ENCODE measurements around the gene WIPF3.

WIPF3 gene

DNA sequence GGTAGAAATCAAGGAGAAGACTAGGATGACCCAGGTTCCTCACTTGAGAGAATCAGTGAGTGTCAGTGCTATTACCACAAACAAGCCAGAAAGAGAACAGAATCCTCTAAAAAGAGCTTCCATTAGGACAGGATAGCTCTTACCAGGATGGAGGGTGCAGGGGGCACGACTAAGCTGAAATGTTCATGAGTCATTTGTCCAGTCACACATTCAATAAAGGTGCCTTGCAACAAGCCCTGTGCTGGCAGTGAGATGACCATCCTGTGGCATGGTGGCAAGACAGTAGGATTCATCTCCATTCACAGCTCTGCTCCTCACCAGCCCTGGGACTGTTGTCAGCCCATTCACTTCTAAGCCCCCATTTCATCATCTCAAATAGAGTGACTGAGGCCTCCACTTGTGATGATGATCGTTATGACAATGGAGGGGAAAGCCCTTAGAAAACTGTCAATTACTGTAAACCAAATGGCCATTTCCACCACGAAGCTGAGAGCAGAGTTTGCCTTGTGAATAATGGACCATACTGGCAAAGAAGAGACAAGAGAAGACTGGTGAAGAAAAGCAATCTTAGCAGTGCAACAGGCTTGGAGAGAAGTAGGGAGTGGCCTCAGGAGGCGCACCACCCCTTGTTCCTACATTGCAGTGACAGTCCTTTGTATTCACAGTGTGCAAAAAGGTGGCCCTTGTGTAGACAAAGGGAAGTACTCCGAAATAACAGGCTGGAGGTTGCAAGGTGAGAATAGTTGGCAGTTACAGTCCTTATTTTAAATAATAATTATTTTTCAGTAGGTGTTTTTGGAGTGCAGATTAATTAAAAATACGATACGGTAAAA lies 9.0 kb upstream of the WIPF3 start:
- Histone ChIP-seq H2AK5ac (ENCODE audit: low read depth, low read length) (no peak overlapping the region), H2BK120ac (ENCODE audit: low read depth, low read length) (no peak overlapping the region), H3K9me3 (replicated peaks in 1 of 2; ENCODE audit: control insufficient read depth in 2 of 2, insufficient read depth in 1 of 2, low read depth in 1 of 2, low read length in 2 of 2) (no peaks in the 10 kb centered on the region), H2BK12ac (ENCODE audit: low read length) (no peak overlapping the region), H2AFZ (ENCODE audit: low read length) (no peak overlapping the region), H4K8ac (ENCODE audit: low read depth, low read length) (no peak overlapping the region), H3K4me3 (ENCODE audit: low read length in 2 of 2) (no peak overlapping the region), H3K14ac (ENCODE audit: low read length) (no peak overlapping the region), H2BK5ac (ENCODE audit: low read length) (no peak overlapping the region), H3K4ac (ENCODE audit: low read length) (no peak overlapping the region), H3K23ac (ENCODE audit: low read depth, low read length, poor library complexity) (no peak overlapping the region), H2BK15ac (ENCODE audit: low read length) (no peak overlapping the region), H3K9ac (ENCODE audit: low read depth, low read length, poor library complexity) (no peak overlapping the region), H3K4me2 (ENCODE audit: insufficient read depth, low read length, poor library complexity, severe bottlenecking) (no peak overlapping the region), H3K18ac (ENCODE audit: low read length) (no peak overlapping the region), H3K36me3 (replicated peaks in 1 of 2; ENCODE audit: control insufficient read depth in 2 of 2, insufficient read depth in 2 of 2, low read length in 2 of 2) (no peaks in the 10 kb centered on the region), H3K79me1 (ENCODE audit: low read depth, low read length) (no peaks in the 10 kb centered on the region), H3K27ac (replicated peaks; ENCODE audit: low read length) (no peak overlapping the region), H3K27me3 (ENCODE audit: control insufficient read depth in 3 of 3, insufficient read depth in 3 of 3, low read depth in 1 of 3, low read length in 3 of 3) (peaks cover 0 to 4% (median 0%) of the 10 kb centered on the region in 3 experiments), H4K91ac (ENCODE audit: low read depth, low read length, poor library complexity) (no peak overlapping the region), H3K4me1 (ENCODE audit: control insufficient read depth in 2 of 2, insufficient read depth in 1 of 2, low read depth in 1 of 2, low read length in 2 of 2) (no peaks in the 10 kb centered on the region)
- no peak for DNase-seq (ENCODE audit: low spot score)
- WGBS, 2 donors (ENCODE audit: extremely low coverage in 2 of 2, insufficient read length in 2 of 2, insufficient replicate concordance in 1 of 2), result 100% methylated on average over 2 of the region's 7 CpGs; no CpG with 5 or more reads in 1 of the 2 donors

DNA sequence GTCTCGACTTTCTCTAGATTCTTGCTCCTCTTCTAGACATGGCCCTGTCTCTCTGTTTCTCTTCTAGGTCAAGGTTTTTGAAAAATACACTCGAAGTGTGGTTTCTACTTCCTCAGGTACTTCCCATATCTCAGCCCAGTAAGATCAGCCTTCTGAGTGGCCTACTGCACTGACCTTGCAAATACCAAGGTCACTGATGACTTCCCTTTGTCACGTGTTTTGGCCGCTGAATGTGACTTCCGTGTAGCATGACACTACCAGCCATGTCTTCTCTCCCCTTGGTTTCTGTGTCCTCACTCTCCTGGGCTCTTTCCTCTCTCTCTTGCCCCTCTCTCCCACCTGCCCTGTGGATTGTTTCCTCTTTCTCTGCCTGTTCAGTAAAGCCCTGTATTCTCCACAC lies 7.9 kb upstream of the WIPF3 start:
- no peak overlapping the region for H3K18ac ChIP-seq (ENCODE audit: low read length)
- H2BK5ac ChIP-seq (ENCODE audit: low read length), result no peak overlapping the region
- no peaks in the 10 kb centered on the region for H3K36me3 ChIP-seq (replicated peaks in 1 of 2; ENCODE audit: control insufficient read depth in 2 of 2, insufficient read depth in 2 of 2, low read length in 2 of 2)
- no peak overlapping the region for H4K91ac ChIP-seq (ENCODE audit: low read depth, low read length, poor library complexity)
- no CpG with 5 or more reads among the region's 5 CpGs for WGBS, 2 donors (ENCODE audit: extremely low coverage in 2 of 2, insufficient read length in 2 of 2, insufficient replicate concordance in 1 of 2)
- no peak overlapping the region for H2BK12ac ChIP-seq (ENCODE audit: low read length)
- H3K23ac ChIP-seq (ENCODE audit: low read depth, low read length, poor library complexity), result no peak overlapping the region
- DNase-seq (ENCODE audit: low spot score), result no peak
- H3K14ac ChIP-seq (ENCODE audit: low read length), result no peak overlapping the region
- no peak overlapping the region for H3K9ac ChIP-seq (ENCODE audit: low read depth, low read length, poor library complexity)
- no peak overlapping the region for H3K4ac ChIP-seq (ENCODE audit: low read length)
- no peak overlapping the region for H3K27ac ChIP-seq (replicated peaks; ENCODE audit: low read length)
- H2AFZ ChIP-seq (ENCODE audit: low read length), result no peak overlapping the region
- H2BK15ac ChIP-seq (ENCODE audit: low read length), result no peak overlapping the region
- H3K27me3 ChIP-seq (ENCODE audit: control insufficient read depth in 3 of 3, insufficient read depth in 3 of 3, low read depth in 1 of 3, low read length in 3 of 3), result peaks cover 0 to 11% (median 0%) of the 10 kb centered on the region in 3 experiments
- no peak overlapping the region for H3K4me3 ChIP-seq (ENCODE audit: low read length in 2 of 2)
- H3K4me2 ChIP-seq (ENCODE audit: insufficient read depth, low read length, poor library complexity, severe bottlenecking), result no peak overlapping the region
- H2BK120ac ChIP-seq (ENCODE audit: low read depth, low read length), result no peak overlapping the region
- no peaks in the 10 kb centered on the region for H3K4me1 ChIP-seq (ENCODE audit: control insufficient read depth in 2 of 2, insufficient read depth in 1 of 2, low read depth in 1 of 2, low read length in 2 of 2)
- no peak overlapping the region for H2AK5ac ChIP-seq (ENCODE audit: low read depth, low read length)
- H3K9me3 ChIP-seq (replicated peaks in 1 of 2; ENCODE audit: control insufficient read depth in 2 of 2, insufficient read depth in 1 of 2, low read depth in 1 of 2, low read length in 2 of 2), result no peaks in the 10 kb centered on the region
- H3K79me1 ChIP-seq (ENCODE audit: low read depth, low read length), result no peaks in the 10 kb centered on the region
- H4K8ac ChIP-seq (ENCODE audit: low read depth, low read length), result no peak overlapping the region

DNA sequence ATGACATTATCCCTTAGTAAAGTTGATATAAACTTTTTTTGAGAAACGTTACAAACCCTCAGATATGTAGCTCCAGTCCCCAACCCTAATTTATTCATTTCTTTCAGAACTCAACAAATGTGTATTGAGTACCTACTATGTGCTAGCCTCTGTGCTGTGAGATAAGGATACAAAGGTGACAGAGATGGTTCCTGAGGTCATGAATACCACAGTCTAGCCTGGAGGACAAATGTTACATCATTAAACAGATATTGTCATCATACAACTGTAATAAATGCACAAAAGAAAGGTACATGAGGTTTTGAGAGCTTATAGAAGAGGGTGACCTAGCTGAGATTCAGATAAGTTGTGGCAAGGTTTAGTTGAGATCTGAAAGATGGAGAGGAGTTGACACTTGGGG lies 4.4 kb upstream of the WIPF3 start:
- H3K14ac ChIP-seq (ENCODE audit: low read length), result no peak overlapping the region
- no peak overlapping the region for H2BK12ac ChIP-seq (ENCODE audit: low read length)
- H2BK15ac ChIP-seq (ENCODE audit: low read length), result no peak overlapping the region
- no peak overlapping the region for H2AK5ac ChIP-seq (ENCODE audit: low read depth, low read length)
- DNase-seq (ENCODE audit: low spot score), result no peak
- H3K4me3 ChIP-seq (ENCODE audit: low read length in 2 of 2), result no peak overlapping the region
- no peak overlapping the region for H3K4ac ChIP-seq (ENCODE audit: low read length)
- H2AFZ ChIP-seq (ENCODE audit: low read length), result no peak overlapping the region
- H3K36me3 ChIP-seq (replicated peaks in 1 of 2; ENCODE audit: control insufficient read depth in 2 of 2, insufficient read depth in 2 of 2, low read length in 2 of 2), result no peaks in the 10 kb centered on the region
- peaks cover 0 to 43% (median 0%) of the 10 kb centered on the region in 3 experiments for H3K27me3 ChIP-seq (ENCODE audit: control insufficient read depth in 3 of 3, insufficient read depth in 3 of 3, low read depth in 1 of 3, low read length in 3 of 3)
- no peak overlapping the region for H3K23ac ChIP-seq (ENCODE audit: low read depth, low read length, poor library complexity)
- no peak overlapping the region for H4K8ac ChIP-seq (ENCODE audit: low read depth, low read length)
- peaks cover 0 to 5% of the 10 kb centered on the region in 2 donors for H3K9me3 ChIP-seq (replicated peaks in 1 of 2; ENCODE audit: control insufficient read depth in 2 of 2, insufficient read depth in 1 of 2, low read depth in 1 of 2, low read length in 2 of 2)
- no peak overlapping the region for H2BK5ac ChIP-seq (ENCODE audit: low read length)
- H4K91ac ChIP-seq (ENCODE audit: low read depth, low read length, poor library complexity), result no peak overlapping the region
- H3K4me2 ChIP-seq (ENCODE audit: insufficient read depth, low read length, poor library complexity, severe bottlenecking), result no peak overlapping the region
- H3K18ac ChIP-seq (ENCODE audit: low read length), result no peak overlapping the region
- H3K27ac ChIP-seq (replicated peaks; ENCODE audit: low read length), result no peak overlapping the region
- WGBS, 2 donors (ENCODE audit: extremely low coverage in 2 of 2, insufficient read length in 2 of 2, insufficient replicate concordance in 1 of 2), result no CpG with 5 or more reads among the region's 1 CpG
- H2BK120ac ChIP-seq (ENCODE audit: low read depth, low read length), result no peak overlapping the region
- H3K4me1 ChIP-seq (ENCODE audit: control insufficient read depth in 2 of 2, insufficient read depth in 1 of 2, low read depth in 1 of 2, low read length in 2 of 2), result peaks cover 0 to 1% of the 10 kb centered on the region in 2 donors
- no peaks in the 10 kb centered on the region for H3K79me1 ChIP-seq (ENCODE audit: low read depth, low read length)
- no peak overlapping the region for H3K9ac ChIP-seq (ENCODE audit: low read depth, low read length, poor library complexity)

DNA sequence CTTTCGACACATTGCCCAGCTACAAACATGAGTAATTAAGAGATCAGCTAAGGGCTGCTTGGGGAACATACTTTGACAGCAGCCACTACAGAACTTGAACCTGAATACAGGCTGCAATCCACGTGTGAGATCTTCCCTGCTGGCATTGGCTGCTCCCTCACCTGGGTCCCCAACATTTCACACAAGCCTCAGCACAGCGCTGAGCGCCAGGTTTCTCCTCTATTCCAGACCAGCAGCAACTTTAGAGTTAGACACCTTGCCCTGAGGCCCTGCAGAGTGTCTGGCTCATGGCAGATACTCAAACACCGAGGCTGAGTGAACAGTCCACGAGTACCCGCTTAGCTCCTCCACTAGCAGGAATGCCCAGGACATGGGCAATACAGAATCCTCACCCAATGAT lies 1.3 kb upstream of the WIPF3 start:
- WGBS, 2 donors (ENCODE audit: extremely low coverage in 2 of 2, insufficient read length in 2 of 2, insufficient replicate concordance in 1 of 2), result no CpG with 5 or more reads among the region's 7 CpGs
- no peak overlapping the region for H3K4me3 ChIP-seq (ENCODE audit: low read length in 2 of 2)
- no peak overlapping the region for H2BK12ac ChIP-seq (ENCODE audit: low read length)
- DNase-seq (ENCODE audit: low spot score), result no peak
- no peak overlapping the region for H3K14ac ChIP-seq (ENCODE audit: low read length)
- H3K9me3 ChIP-seq (replicated peaks in 1 of 2; ENCODE audit: control insufficient read depth in 2 of 2, insufficient read depth in 1 of 2, low read depth in 1 of 2, low read length in 2 of 2), result peaks cover 0 to 5% of the 10 kb centered on the region in 2 donors
- H4K91ac ChIP-seq (ENCODE audit: low read depth, low read length, poor library complexity), result no peak overlapping the region
- H3K23ac ChIP-seq (ENCODE audit: low read depth, low read length, poor library complexity), result no peak overlapping the region
- no peak overlapping the region for H3K27ac ChIP-seq (replicated peaks; ENCODE audit: low read length)
- H3K18ac ChIP-seq (ENCODE audit: low read length), result no peak overlapping the region
- no peak overlapping the region for H2BK120ac ChIP-seq (ENCODE audit: low read depth, low read length)
- no peak overlapping the region for H3K4ac ChIP-seq (ENCODE audit: low read length)
- H4K8ac ChIP-seq (ENCODE audit: low read depth, low read length), result no peak overlapping the region
- H3K79me1 ChIP-seq (ENCODE audit: low read depth, low read length), result no peaks in the 10 kb centered on the region
- no peak overlapping the region for H2AK5ac ChIP-seq (ENCODE audit: low read depth, low read length)
- no peaks in the 10 kb centered on the region for H3K36me3 ChIP-seq (replicated peaks in 1 of 2; ENCODE audit: control insufficient read depth in 2 of 2, insufficient read depth in 2 of 2, low read length in 2 of 2)
- peaks cover 0 to 3% of the 10 kb centered on the region in 2 donors for H3K4me1 ChIP-seq (ENCODE audit: control insufficient read depth in 2 of 2, insufficient read depth in 1 of 2, low read depth in 1 of 2, low read length in 2 of 2)
- H3K4me2 ChIP-seq (ENCODE audit: insufficient read depth, low read length, poor library complexity, severe bottlenecking), result no peak overlapping the region
- peaks cover 0 to 74% (median 0%) of the 10 kb centered on the region in 3 experiments for H3K27me3 ChIP-seq (ENCODE audit: control insufficient read depth in 3 of 3, insufficient read depth in 3 of 3, low read depth in 1 of 3, low read length in 3 of 3)
- H2BK15ac ChIP-seq (ENCODE audit: low read length), result no peak overlapping the region
- no peak overlapping the region for H3K9ac ChIP-seq (ENCODE audit: low read depth, low read length, poor library complexity)
- H2AFZ ChIP-seq (ENCODE audit: low read length), result no peak overlapping the region
- H2BK5ac ChIP-seq (ENCODE audit: low read length), result no peak overlapping the region
